CD4-positive, alpha-beta T cell treated with Interferon alpha-2 for 1 hour (primary cell): ENCODE data around the gene RETREG3.
"Not testable (repeated sequence)": the region's sequence is repeated elsewhere in the genome, so short reads cannot be mapped to it uniquely, and the experiment has no call there.

ENCODE experiments used
- DNase-seq, 2 donors: peaks; one replicate each; pipeline ENCODE4 v3.0.0-alpha.2; 2020 to 2022

Gene RETREG3

GRCh38 chr17:42568341-42569111 is 40.6 kb downstream of the RETREG3 start:
- no peak for DNase-seq

- peak; percentile 91 to 94 for DNase-seq
These were observed 42.1 kb downstream of the RETREG3 start, which contains the start of gene MLX for GRCh38 chr17:42566883-42567573. Gene MLX (plus strand): TSS chr17:42567100. CDS start chr17:42567125, 25 bp downstream.

GRCh38 chr17:42566215-42566882 is 42.8 kb downstream of the RETREG3 start:
- DNase-seq: peak in 1 of 2 donors; percentile 27

- no peak for DNase-seq
These were observed 43.5 kb downstream of the RETREG3 start for GRCh38 chr17:42565523-42566214.

GRCh38 chr17:42564815-42565522 is 44.2 kb downstream of the RETREG3 start:
- DNase-seq: no peak

- no peak for DNase-seq
These were observed 45.2 kb downstream of the RETREG3 start for GRCh38 chr17:42563950-42564349.

- no peak for DNase-seq
These were observed 45.6 kb downstream of the RETREG3 start for GRCh38 chr17:42563543-42563942.

GRCh38 chr17:42563143-42563509 is 46.0 kb downstream of the RETREG3 start:
- no peak for DNase-seq

GRCh38 chr17:42562388-42563142 is 46.6 kb downstream of the RETREG3 start:
- no peak for DNase-seq

GRCh38 chr17:42561897-42562387 is 47.2 kb downstream of the RETREG3 start, which contains the start of gene COASY:
Gene COASY (plus strand): TSS chr17:42562148. CDS start chr17:42562623, 475 bp downstream.
- DNase-seq: peak; percentile 92 to 95

GRCh38 chr17:42560246-42560645 is 48.9 kb downstream of the RETREG3 start:
- DNase-seq: no peak

GRCh38 chr17:42559075-42559474 is 50.1 kb downstream of the RETREG3 start:
- no peak for DNase-seq

GRCh38 chr17:42555961-42556617 is 53.1 kb downstream of the RETREG3 start:
- not testable (repeated sequence) for DNase-seq

GRCh38 chr17:42555122-42555622 is 54.0 kb downstream of the RETREG3 start:
- no peak for DNase-seq

- DNase-seq: peak; percentile 85 to 87
These were observed 54.7 kb downstream of the RETREG3 start for GRCh38 chr17:42554250-42555121.

- peak in 1 of 2 donors; percentile 37 for DNase-seq
These were observed 55.3 kb downstream of the RETREG3 start for GRCh38 chr17:42553866-42554249.

- DNase-seq: no peak
These were observed 55.9 kb downstream of the RETREG3 start for GRCh38 chr17:42553161-42553818.

- DNase-seq: not testable (repeated sequence)
These were observed 56.4 kb downstream of the RETREG3 start, which contains the start of gene HSD17B1 for GRCh38 chr17:42552736-42553135. Gene HSD17B1 (plus strand): TSS chr17:42552923. CDS start chr17:42552934, 11 bp downstream.
